KMS-11 (cell line): Measurements from ENCODE around the gene IGSF8.

Experiments used
- H2AFZ ChIP-seq: fragments of 200-600 bp; sonication (generic); 2 replicates; pipeline ENCODE4 v1.6.1; 2016; ENCODE audit warnings: antibody characterized with exemption, mixed run types, low read depth
- H3K27ac ChIP-seq: fragments of 200-600 bp; sonication (generic); 2 replicates; pipeline ENCODE4 v1.6.1; 2016; ENCODE audit warnings: mild to moderate bottlenecking, mixed run types
- H3K27me3 ChIP-seq: fragments of 200-600 bp; sonication (generic); 2 replicates; pipeline ENCODE4 v1.6.1; 2017; ENCODE audit warnings: mild to moderate bottlenecking, low read depth, mixed run types, moderate library complexity; ENCODE audit not compliant: insufficient read depth
- H3K36me3 ChIP-seq: fragments of 200-600 bp; sonication (generic); 2 replicates; pipeline ENCODE4 v1.6.1; 2017; ENCODE audit warnings: mild to moderate bottlenecking, mixed run types; ENCODE audit not compliant: insufficient read depth
- H3K4me1 ChIP-seq: fragments of 200-600 bp; sonication (generic); 2 replicates; pipeline ENCODE4 v1.6.1; 2016; ENCODE audit warnings: mild to moderate bottlenecking, low read depth, mixed run types; ENCODE audit not compliant: poor library complexity, severe bottlenecking
- H3K4me2 ChIP-seq: fragments of 200-600 bp; sonication (generic); 2 replicates; pipeline ENCODE4 v1.7.0; 2016; ENCODE audit warnings: mild to moderate bottlenecking, mixed run types
- H3K4me3 ChIP-seq: fragments of 200-600 bp; sonication (generic); IDR thresholded peaks from 2 replicates; pipeline ENCODE4 v1.6.1; 2017; ENCODE audit warnings: low read depth, low read length, mixed read lengths; ENCODE audit not compliant: insufficient read depth
- H3K79me2 ChIP-seq: fragments of 200-600 bp; sonication (generic); 2 replicates; pipeline ENCODE4 v1.6.1; 2016; ENCODE audit warnings: low read depth, mixed run types; ENCODE audit not compliant: insufficient read depth
- H3K9ac ChIP-seq: fragments of 200-600 bp; sonication (generic); 2 replicates; pipeline ENCODE4 v1.6.1; 2016; ENCODE audit warnings: mild to moderate bottlenecking, mixed run types
- H4K20me1 ChIP-seq: fragments of 200-600 bp; sonication (generic); 2 replicates; pipeline ENCODE4 v1.6.1; 2016; ENCODE audit warnings: mild to moderate bottlenecking, mixed run types; ENCODE audit not compliant: insufficient read depth
- CTCF ChIP-seq: fragments of 200-600 bp; sonication (generic); conservative IDR thresholded peaks from 2 replicates; pipeline ENCODE4 v1.6.1; 2017; ENCODE audit warnings: low read depth, mild to moderate bottlenecking, antibody characterized with exemption, low read length, moderate library complexity, mixed read lengths

Gene IGSF8

GRCh38 chr1:160101037-160101716 lies 2.8 kb upstream of the IGSF8 start:
- Histone ChIP-seq H3K9ac (peak overlapping the region; percentile 66), H3K4me2 (peak overlapping the region; percentile 62), H4K20me1 (no peaks in the 10 kb centered on the region), H2AFZ (peak overlapping the region; percentile 94), H3K4me3 (peak overlapping the region; percentile 83), H3K27me3 (no peaks in the 10 kb centered on the region), H3K79me2 (peaks cover 17% of the 10 kb centered on the region; the same call in 1 of the 2 replicates), H3K4me1 (peaks cover 42% of the 10 kb centered on the region), H3K27ac (peak overlapping the region; percentile 17; the same call in 1 of the 2 replicates), H3K36me3 (no peaks in the 10 kb centered on the region)
- peak; percentile 100 for TF ChIP-seq CTCF

GRCh38 chr1:160099716-160100375 lies 1.4 kb upstream of the IGSF8 start:
- Histone ChIP-seq H3K4me3 (no peak overlapping the region), H4K20me1 (no peaks in the 10 kb centered on the region), H3K27ac (no peak overlapping the region; the same call in 1 of the 2 replicates), H3K4me1 (peaks cover 42% of the 10 kb centered on the region), H3K36me3 (no peaks in the 10 kb centered on the region), H2AFZ (peak overlapping the region; percentile 88; the same call in 1 of the 2 replicates), H3K79me2 (peaks cover 17% of the 10 kb centered on the region; the same call in 1 of the 2 replicates), H3K4me2 (peak overlapping the region; percentile 72), H3K9ac (peak overlapping the region; percentile 63; the same call in 1 of the 2 replicates), H3K27me3 (no peaks in the 10 kb centered on the region)
- TF ChIP-seq CTCF, result no peak

- no peaks in the 10 kb centered on the region for H4K20me1 ChIP-seq
- no peak for TF ChIP-seq CTCF
- H3K4me2 ChIP-seq, result peak overlapping the region; percentile 72
- peaks cover 17% of the 10 kb centered on the region; the same call in 1 of the 2 replicates for H3K79me2 ChIP-seq
- H3K9ac ChIP-seq, result peak overlapping the region; percentile 63
- H3K36me3 ChIP-seq, result no peaks in the 10 kb centered on the region
- H2AFZ ChIP-seq, result peak overlapping the region; percentile 88
- peak overlapping the region; percentile 96 for H3K4me3 ChIP-seq
- H3K4me1 ChIP-seq, result peaks cover 42% of the 10 kb centered on the region
- no peaks in the 10 kb centered on the region for H3K27me3 ChIP-seq
- peak overlapping the region; percentile 49 for H3K27ac ChIP-seq
These were observed 588 bp upstream of the IGSF8 start for GRCh38 chr1:160098852-160099561.

- Histone ChIP-seq H3K27ac (no peak overlapping the region), H2AFZ (peak overlapping the region; percentile 83; the same call in 1 of the 2 replicates), H3K79me2 (peaks cover 17% of the 10 kb centered on the region; the same call in 1 of the 2 replicates), H3K27me3 (no peaks in the 10 kb centered on the region), H3K36me3 (no peaks in the 10 kb centered on the region), H3K4me3 (peak overlapping the region; percentile 97), H3K4me2 (peak overlapping the region; percentile 81), H4K20me1 (no peaks in the 10 kb centered on the region), H3K9ac (peak overlapping the region; percentile 62; the same call in 1 of the 2 replicates), H3K4me1 (peaks cover 42% of the 10 kb centered on the region)
- TF ChIP-seq CTCF, result no peak
These were observed 1.1 kb downstream of the IGSF8 start for GRCh38 chr1:160097151-160097910.
